Measurements from ENCODE around the gene CACNA2D3.
"Not testable (repeated sequence)": the region's sequence is repeated elsewhere in the genome, so short reads cannot be mapped to it uniquely, and the experiment has no call there.

Gene CACNA2D3

GRCh38 chr3:54630101-54630623 lies 507.8 kb downstream of the CACNA2D3 start:
- H3K4me3 ChIP-seq (ENCODE audit: low read length), result no peak overlapping the region
- no peaks in the 10 kb centered on the region for H3K79me2 ChIP-seq (ENCODE audit: low read length)
- H3K36me3 ChIP-seq (replicated peaks; ENCODE audit: insufficient read depth, low read length), result no peaks in the 10 kb centered on the region
- no peaks in the 10 kb centered on the region for H3K4me1 ChIP-seq (ENCODE audit: low read length)
- no peaks in the 10 kb centered on the region for H3K27me3 ChIP-seq (replicated peaks; ENCODE audit: insufficient read depth, low read length)
- no peak overlapping the region for H3K4me2 ChIP-seq (ENCODE audit: low read depth, low read length)
- H3K27ac ChIP-seq (ENCODE audit: low read length), result no peak overlapping the region
- H3K9me2 ChIP-seq (replicated peaks; ENCODE audit: insufficient read depth, low read length), result no peaks in the 10 kb centered on the region
- no peak overlapping the region for H2AFZ ChIP-seq (ENCODE audit: low read length)
- no peaks in the 10 kb centered on the region for H3K9me3 ChIP-seq (replicated peaks; ENCODE audit: insufficient read depth, low read length)
- no peaks in the 10 kb centered on the region for H3F3A ChIP-seq (ENCODE audit: insufficient read depth, low read length)
- TF ChIP-seq EZH2phosphoT487 (IDR thresholded peaks at IDR 0.05; ENCODE audit: low read length), result no peak
- TF ChIP-seq EZH2 (optimal IDR thresholded peaks at IDR 0.05; ENCODE audit: low read depth, low read length), result no peak
- no peak for TF ChIP-seq CTCF (IDR thresholded peaks at IDR 0.05; ENCODE audit: low read length)
- no peaks in the 10 kb centered on the region for H4K20me1 ChIP-seq (ENCODE audit: insufficient read depth, low read length)
- H3K9ac ChIP-seq (ENCODE audit: low read length), result no peak overlapping the region
- DNase-seq, result no peak

- H3F3A ChIP-seq (ENCODE audit: insufficient read depth, low read length); H3K9ac ChIP-seq (ENCODE audit: low read length): not testable (repeated sequence)
Observed at GRCh38 chr3:54631001-54631400, 508.6 kb downstream of the CACNA2D3 start.

GRCh38 chr3:54631516-54632325 lies 509.4 kb downstream of the CACNA2D3 start:
- no peaks in the 10 kb centered on the region for H3K79me2 ChIP-seq (ENCODE audit: low read length)
- H3K27ac ChIP-seq (ENCODE audit: low read length), result no peak overlapping the region
- no peaks in the 10 kb centered on the region for H3K9me2 ChIP-seq (replicated peaks; ENCODE audit: insufficient read depth, low read length)
- DNase-seq, result no peak
- no peaks in the 10 kb centered on the region for H3K27me3 ChIP-seq (replicated peaks; ENCODE audit: insufficient read depth, low read length)
- TF ChIP-seq CTCF (IDR thresholded peaks at IDR 0.05; ENCODE audit: low read length), result no peak
- no peak for TF ChIP-seq EZH2 (optimal IDR thresholded peaks at IDR 0.05; ENCODE audit: low read depth, low read length)
- no peak for TF ChIP-seq EZH2phosphoT487 (IDR thresholded peaks at IDR 0.05; ENCODE audit: low read length)
- no peak overlapping the region for H3K4me3 ChIP-seq (ENCODE audit: low read length)
- no peaks in the 10 kb centered on the region for H4K20me1 ChIP-seq (ENCODE audit: insufficient read depth, low read length)
- H3K9ac ChIP-seq (ENCODE audit: low read length), result no peak overlapping the region
- no peaks in the 10 kb centered on the region for H3F3A ChIP-seq (ENCODE audit: insufficient read depth, low read length)
- H3K9me3 ChIP-seq (replicated peaks; ENCODE audit: insufficient read depth, low read length), result no peaks in the 10 kb centered on the region
- H2AFZ ChIP-seq (ENCODE audit: low read length), result no peak overlapping the region
- H3K4me1 ChIP-seq (ENCODE audit: low read length), result no peaks in the 10 kb centered on the region
- no peak overlapping the region for H3K4me2 ChIP-seq (ENCODE audit: low read depth, low read length)
- H3K36me3 ChIP-seq (replicated peaks; ENCODE audit: insufficient read depth, low read length), result no peaks in the 10 kb centered on the region

More at GRCh38 chr3:54631001-54631400, 508.6 kb downstream of the CACNA2D3 start:
- not testable (repeated sequence) for H3K9me2 ChIP-seq (replicated peaks; ENCODE audit: insufficient read depth, low read length); H3K4me1 ChIP-seq (ENCODE audit: low read length); DNase-seq; H3K36me3 ChIP-seq (replicated peaks; ENCODE audit: insufficient read depth, low read length); H3K27me3 ChIP-seq (replicated peaks; ENCODE audit: insufficient read depth, low read length); H2AFZ ChIP-seq (ENCODE audit: low read length); H4K20me1 ChIP-seq (ENCODE audit: insufficient read depth, low read length); H3K9me3 ChIP-seq (replicated peaks; ENCODE audit: insufficient read depth, low read length); H3K79me2 ChIP-seq (ENCODE audit: low read length); H3K4me2 ChIP-seq (ENCODE audit: low read depth, low read length); H3K27ac ChIP-seq (ENCODE audit: low read length); H3K4me3 ChIP-seq (ENCODE audit: low read length)

- H4K20me1 ChIP-seq (ENCODE audit: insufficient read depth, low read length), result no peaks in the 10 kb centered on the region
- DNase-seq, result no peak
- no peaks in the 10 kb centered on the region for H3K9me3 ChIP-seq (replicated peaks; ENCODE audit: insufficient read depth, low read length)
- no peak for TF ChIP-seq EZH2 (optimal IDR thresholded peaks at IDR 0.05; ENCODE audit: low read depth, low read length)
- no peak for TF ChIP-seq CTCF (IDR thresholded peaks at IDR 0.05; ENCODE audit: low read length)
- no peak overlapping the region for H2AFZ ChIP-seq (ENCODE audit: low read length)
- no peaks in the 10 kb centered on the region for H3K79me2 ChIP-seq (ENCODE audit: low read length)
- H3K27ac ChIP-seq (ENCODE audit: low read length), result no peak overlapping the region
- H3K9ac ChIP-seq (ENCODE audit: low read length), result no peak overlapping the region
- H3K27me3 ChIP-seq (replicated peaks; ENCODE audit: insufficient read depth, low read length), result no peaks in the 10 kb centered on the region
- no peaks in the 10 kb centered on the region for H3F3A ChIP-seq (ENCODE audit: insufficient read depth, low read length)
- H3K4me1 ChIP-seq (ENCODE audit: low read length), result no peaks in the 10 kb centered on the region
- no peak overlapping the region for H3K4me3 ChIP-seq (ENCODE audit: low read length)
- no peaks in the 10 kb centered on the region for H3K36me3 ChIP-seq (replicated peaks; ENCODE audit: insufficient read depth, low read length)
- no peak overlapping the region for H3K4me2 ChIP-seq (ENCODE audit: low read depth, low read length)
- no peaks in the 10 kb centered on the region for H3K9me2 ChIP-seq (replicated peaks; ENCODE audit: insufficient read depth, low read length)
Observed at GRCh38 chr3:54632326-54632665, 509.9 kb downstream of the CACNA2D3 start.
